Urinary bladder (tissue), 4 donors: ENCODE measurements around the gene VCL. TPM values are rescaled to one million over a fixed set of nuclear protein-coding genes. Genes with fewer than 3 reads are reported as not detected.
"Not testable (repeated sequence)": the region's sequence is repeated elsewhere in the genome, so short reads cannot be mapped to it uniquely, and the experiment has no call there.

Source experiments
- DNase-seq: peaks from one replicate; pipeline ENCODE4 v3.0.0-alpha.2; 2015; ENCODE audit errors: extremely low spot score
- H3K27ac ChIP-seq: one replicate; pipeline ENCODE4 v1.5.1; 2013; ENCODE audit warnings: low read depth, mild to moderate bottlenecking, moderate library complexity
- H3K36me3 ChIP-seq: one replicate; pipeline ENCODE4 v1.6.1; 2013; ENCODE audit warnings: mild to moderate bottlenecking, moderate library complexity; ENCODE audit not compliant: insufficient read depth
- H3K4me1 ChIP-seq: one replicate; pipeline ENCODE4 v1.6.1; 2013; ENCODE audit warnings: mild to moderate bottlenecking, moderate library complexity; ENCODE audit not compliant: insufficient read depth
- H3K4me3 ChIP-seq: one replicate; pipeline ENCODE4 v1.5.1; 2013; ENCODE audit warnings: low read depth, low read length
- WGBS: extraction: QIAGEN DNeasy Blood & Tissue Kit; methylation state at CpG from one replicate; pipeline ENCODE4 v1.1.7; 2013; 5-methylcytosine and 5-hydroxymethylcytosine counted together
- polyA plus RNA-seq: library from polyadenylated mRNA; stranded (reverse); fragments of 200-250 nt; gene quantifications from one replicate; pipeline ENCODE4 v1.2.3, GENCODE V29; 2013
- total RNA-seq: library from RNA; depleted of rRNA; stranded (reverse); fragments of >200 nt; gene quantifications from one replicate; pipeline ENCODE4 v1.2.3, GENCODE V29; 2014
- donor health status: healthy with polysubstance abuse.
- donor health status: healthy.

Gene VCL
- total and polyA plus RNA-seq, 2 donors: 226 to 277 TPM

DNA sequence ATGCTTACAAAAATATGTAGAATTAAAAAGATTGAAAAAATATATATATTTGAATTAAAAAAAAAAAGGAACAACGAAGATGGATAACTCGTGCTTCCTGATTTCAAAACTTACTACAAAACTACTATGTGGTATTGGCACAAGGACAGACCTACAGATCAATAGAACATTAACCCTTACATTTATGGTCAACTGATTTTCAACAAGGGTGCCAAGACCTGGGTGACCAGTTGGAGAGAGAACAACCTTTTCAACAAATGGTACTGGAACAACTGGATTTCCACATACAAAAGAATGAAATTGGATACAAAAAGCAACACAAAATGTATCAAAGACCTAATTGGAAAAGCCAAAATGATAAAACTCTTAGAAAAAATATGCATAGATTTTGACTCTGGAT is 142.6 kb downstream of the VCL start:
- WGBS: 83% methylated on average over 2 of the region's 2 CpGs
- Histone ChIP-seq H3K4me1 (no peaks in the 10 kb centered on the region), H3K4me3 (no peak overlapping the region), H3K36me3 (peaks cover 2% of the 10 kb centered on the region), H3K27ac (no peak overlapping the region)
- no peak for DNase-seq

DNA sequence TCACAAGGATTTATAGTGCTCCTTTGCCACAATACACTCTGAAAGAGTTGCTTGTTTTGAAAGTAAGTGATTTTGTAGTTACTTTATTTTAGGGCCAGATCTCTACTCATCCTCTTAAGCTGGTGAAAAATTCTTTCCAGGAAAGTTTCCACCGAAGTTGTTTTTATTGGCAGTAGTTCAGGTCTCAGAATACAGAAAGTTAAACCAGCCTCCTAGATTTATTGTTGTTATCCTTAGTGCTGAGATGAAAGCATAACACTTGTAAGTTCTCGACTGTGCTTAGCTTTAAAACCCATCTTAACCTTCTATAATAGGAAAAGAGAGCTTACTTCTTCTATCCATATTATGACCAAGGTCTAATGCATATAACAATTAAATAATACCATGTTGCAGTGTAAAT is 147.2 kb downstream of the VCL start:
- Histone ChIP-seq H3K4me3 (no peak overlapping the region), H3K27ac (no peak overlapping the region), H3K36me3 (peaks cover 3% of the 10 kb centered on the region), H3K4me1 (no peaks in the 10 kb centered on the region)
- 13% methylated on average over 2 of the region's 2 CpGs for WGBS
- DNase-seq: peak; percentile 54

- not testable (repeated sequence) for H3K27ac ChIP-seq, H3K36me3 ChIP-seq, H3K4me3 ChIP-seq, H3K4me1 ChIP-seq, DNase-seq
- 96% methylated on average over 10 of the region's 10 CpGs for WGBS
Observed at GRCh38 chr10:74146980-74147379, 149.1 kb downstream of the VCL start.

GRCh38 chr10:74150204-74150989 is 152.5 kb downstream of the VCL start, which contains the start of gene AP3M1:
AP3M1 (minus strand) TSS chr10:74150828; CDS start chr10:74138379, 12,449 bp downstream.
- peak within 1 kb of the TSS; percentile 53 for H3K27ac ChIP-seq
- H3K4me1 ChIP-seq: peaks cover 1% of the 10 kb centered on the region
- H3K36me3 ChIP-seq: peaks cover 3% of the 10 kb centered on the region
- under 1% methylated on average over 32 of the region's 32 CpGs for WGBS
- peak within 1 kb of the TSS; percentile 87 for H3K4me3 ChIP-seq
- DNase-seq: no peak

- DNase-seq: peak; percentile 98
- H3K36me3 ChIP-seq: peaks cover 3% of the 10 kb centered on the region
- peaks cover 1% of the 10 kb centered on the region for H3K4me1 ChIP-seq
- peak within 1 kb of the TSS; percentile 87 for H3K4me3 ChIP-seq
- H3K27ac ChIP-seq: peak within 1 kb of the TSS; percentile 53
- under 1% methylated on average over 57 of the region's 57 CpGs for WGBS
Observed at GRCh38 chr10:74150990-74151878, 153.3 kb downstream of the VCL start, which contains the start of gene ADK. ADK (plus strand) TSS chr10:74151221; CDS start chr10:74151279, 58 bp downstream.

GRCh38 chr10:74151879-74152722 is 154.2 kb downstream of the VCL start:
- no peak for DNase-seq
- H3K36me3 ChIP-seq: peaks cover 3% of the 10 kb centered on the region
- 25% methylated on average over 5 of the region's 5 CpGs for WGBS
- peak overlapping the region; percentile 87 for H3K4me3 ChIP-seq
- H3K4me1 ChIP-seq: peaks cover 1% of the 10 kb centered on the region
- H3K27ac ChIP-seq: no peak overlapping the region

DNA sequence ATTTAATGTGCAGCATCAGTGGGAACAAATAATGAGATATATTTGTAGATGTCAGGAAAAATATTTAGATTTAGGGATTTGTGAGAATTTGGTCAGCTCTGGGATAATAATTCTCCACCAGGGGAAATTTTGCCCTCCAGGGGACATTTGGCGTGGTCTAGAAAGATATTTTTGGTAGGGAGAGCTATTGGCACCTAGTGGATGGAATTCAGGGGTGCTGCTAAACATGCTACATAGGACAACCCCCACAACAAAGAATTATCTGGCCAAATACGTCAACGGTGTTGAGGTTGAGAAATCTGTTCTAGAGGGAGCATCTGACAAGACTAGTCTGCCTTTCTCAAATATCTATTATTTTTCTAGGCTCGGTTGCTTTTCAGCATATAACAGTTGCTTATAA is 155.2 kb downstream of the VCL start:
- WGBS: 36% methylated on average over 4 of the region's 4 CpGs
- Histone ChIP-seq H3K4me3 (no peak overlapping the region), H3K4me1 (peaks cover 1% of the 10 kb centered on the region), H3K36me3 (peaks cover 2% of the 10 kb centered on the region), H3K27ac (no peak overlapping the region)
- no peak for DNase-seq

GRCh38 chr10:74153676-74154075 is 155.8 kb downstream of the VCL start:
- Histone ChIP-seq H3K27ac (no peak overlapping the region), H3K4me1 (peaks cover 1% of the 10 kb centered on the region), H3K36me3 (no peaks in the 10 kb centered on the region), H3K4me3 (no peak overlapping the region)
- WGBS: 71% methylated on average over 4 of the region's 4 CpGs
- DNase-seq: no peak

- H3K27ac ChIP-seq: no peak overlapping the region
- H3K36me3 ChIP-seq: no peaks in the 10 kb centered on the region
- 18% methylated on average over 2 of the region's 2 CpGs for WGBS
- H3K4me3 ChIP-seq: no peak overlapping the region
- no peak for DNase-seq
- peaks cover 1% of the 10 kb centered on the region for H3K4me1 ChIP-seq
Observed at GRCh38 chr10:74156919-74157289, 159.0 kb downstream of the VCL start.

DNA sequence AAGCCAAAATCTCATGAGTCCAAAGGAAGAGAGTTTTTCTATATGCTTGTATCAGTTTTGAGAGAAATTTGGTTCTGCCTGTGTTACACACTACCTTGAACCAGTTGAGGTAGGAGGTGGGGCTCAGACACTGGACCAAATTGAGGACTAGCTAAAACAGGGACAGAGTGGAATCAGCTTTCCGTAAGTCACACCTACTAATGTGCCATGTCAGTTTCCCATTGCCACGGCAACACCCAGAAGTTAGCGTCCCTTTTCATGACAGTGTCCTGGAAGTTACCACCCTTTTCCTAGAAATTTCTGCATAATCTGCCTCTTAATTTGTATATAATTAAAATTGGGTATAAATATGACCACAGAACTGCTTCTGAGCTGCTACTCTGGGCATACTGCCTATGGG is 162.1 kb downstream of the VCL start:
- Histone ChIP-seq H3K4me1 (no peaks in the 10 kb centered on the region), H3K27ac (no peak overlapping the region), H3K36me3 (no peaks in the 10 kb centered on the region), H3K4me3 (no peak overlapping the region)
- 98% methylated on average over 3 of the region's 3 CpGs for WGBS
- no peak for DNase-seq

DNA sequence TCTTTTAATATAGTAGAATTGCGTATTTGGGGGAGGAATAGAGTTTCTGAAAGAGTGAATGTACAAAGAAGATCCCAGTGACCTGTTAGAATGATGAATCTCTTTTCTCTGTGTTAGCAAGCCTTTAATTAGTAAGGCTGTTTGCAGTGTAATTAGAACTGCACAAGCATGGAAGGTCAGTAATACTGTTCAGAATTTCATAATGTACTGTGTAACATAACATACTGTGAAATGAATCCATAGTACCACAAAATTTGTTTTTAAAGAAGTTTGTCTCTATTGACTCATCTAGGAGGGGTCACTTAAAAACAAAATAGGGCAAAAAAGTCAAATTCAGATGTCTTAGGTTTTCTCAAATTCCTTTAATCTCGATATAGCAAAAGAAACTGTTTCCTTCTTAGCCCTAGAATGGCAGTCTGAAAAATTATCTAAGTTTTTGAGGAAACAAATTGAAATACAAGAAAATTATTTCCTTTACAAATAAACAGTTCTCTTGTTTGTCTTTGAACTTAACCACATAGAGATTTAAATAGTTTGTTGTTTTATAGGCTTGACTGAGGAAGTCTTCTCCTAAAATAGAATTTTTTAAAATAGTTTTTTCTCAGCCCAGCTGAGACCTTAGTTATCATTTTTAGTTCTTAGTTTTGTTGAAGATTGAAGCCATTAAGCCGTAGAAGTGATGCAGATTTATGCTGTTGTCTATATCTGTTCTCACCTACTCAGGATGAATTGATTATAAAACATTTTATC is 165.6 kb downstream of the VCL start:
- Histone ChIP-seq H3K4me3 (no peak overlapping the region), H3K4me1 (no peaks in the 10 kb centered on the region), H3K36me3 (no peaks in the 10 kb centered on the region), H3K27ac (no peak overlapping the region)
- DNase-seq: no peak
- WGBS: 64% methylated on average over 3 of the region's 3 CpGs

DNA sequence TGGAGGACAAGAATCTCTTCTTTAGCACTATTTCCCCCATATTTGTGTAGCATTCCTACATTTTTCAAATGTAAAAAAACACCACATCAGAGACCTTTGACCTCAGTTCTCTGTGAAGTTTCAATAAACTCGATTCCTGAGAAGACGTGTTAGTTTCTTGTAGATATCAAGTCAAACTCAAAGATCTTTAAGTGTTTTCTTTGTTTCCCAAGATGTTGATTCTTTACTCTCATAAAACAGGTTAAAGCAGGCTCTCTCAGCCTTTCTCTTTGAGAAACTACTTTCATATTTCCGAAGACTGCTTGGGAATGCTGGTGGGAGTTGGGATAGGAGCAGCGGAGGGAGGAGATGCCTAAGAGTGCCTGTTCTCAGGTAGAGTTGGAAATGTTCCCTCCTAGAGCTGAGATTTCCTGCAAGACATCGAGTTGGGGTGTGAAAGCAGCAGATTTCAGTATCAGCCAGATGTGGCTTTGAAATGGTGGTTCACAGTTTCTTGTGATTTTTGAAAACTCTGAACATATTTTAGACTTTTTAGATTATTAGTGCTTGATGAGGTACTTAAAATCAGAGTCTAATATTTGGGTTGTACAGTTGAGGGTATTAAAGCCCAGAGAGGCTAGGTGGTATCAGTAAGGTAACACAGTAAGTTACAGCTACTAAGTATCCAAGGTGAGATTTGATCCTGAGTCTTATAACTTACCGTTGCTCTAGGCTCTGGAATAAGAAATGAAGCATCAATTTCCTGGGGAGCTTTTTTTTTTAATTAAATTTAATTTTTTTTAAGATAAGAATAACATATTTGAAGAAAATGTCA is 167.0 kb downstream of the VCL start:
- no peaks in the 10 kb centered on the region for H3K4me1 ChIP-seq
- WGBS: 58% methylated on average over 6 of the region's 6 CpGs
- H3K4me3 ChIP-seq: no peak overlapping the region
- H3K27ac ChIP-seq: no peak overlapping the region
- no peaks in the 10 kb centered on the region for H3K36me3 ChIP-seq
- no peak for DNase-seq
